ENCODE results near the gene BNIPL.

DNA sequence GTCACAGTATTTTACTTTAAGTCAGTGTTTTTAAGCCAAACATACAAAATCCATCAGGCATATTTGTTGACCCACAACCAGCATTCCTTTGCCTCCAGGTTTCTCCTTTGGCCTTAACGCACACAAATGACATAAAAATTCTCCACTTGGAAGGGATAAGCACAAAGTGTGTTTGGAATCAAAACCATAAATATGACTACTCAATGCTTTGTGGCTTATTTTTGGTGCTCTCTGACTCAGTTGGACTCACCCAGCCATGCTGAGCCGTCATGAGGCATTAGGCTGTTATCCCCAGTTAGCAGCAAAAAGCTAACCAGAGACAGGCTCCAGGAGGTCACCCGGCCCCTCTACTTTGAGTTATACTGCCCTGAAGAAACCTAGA lies 27.2 kb upstream of the BNIPL start:
- TF ChIP-seq POLR2A (IDR thresholded peaks at IDR 0.05; ENCODE audit: low read depth, low read length) (no peak), POLR2AphosphoS5 (IDR thresholded peaks at IDR 0.05; ENCODE audit: low read depth, low read length) (no peak)

Data from GM12891 (cell line).